HCT116 (cell line): ENCODE data around the gene ZC3H8.

Experiments
- CTCF ChIP-seq, 3 experiments: fragments of 200-600 bp in 1 of 3; sonication (generic) in 1 of 3; IDR thresholded peaks in 2 of 3; conservative IDR thresholded peaks in 1 of 3; 2 replicates each; pipeline ENCODE4 v1.5.1; 2012 to 2017; ENCODE audit warnings: low read depth in 2 of 3, low read length in 2 of 3, antibody characterized with exemption in 1 of 3, borderline replicate concordance in 1 of 3, control low read depth in 1 of 3, mild to moderate bottlenecking in 1 of 3, mixed read lengths in 1 of 3, mixed run types in 1 of 3, moderate library complexity in 1 of 3; ENCODE audit not compliant: insufficient read depth in 1 of 3
- REST ChIP-seq: IDR thresholded peaks from 2 replicates; pipeline ENCODE4 v1.6.1; 2012; ENCODE audit warnings: low read depth

GRCh38 chr2:112170495-112170894 is 84.3 kb downstream of the ZC3H8 start:
- TF ChIP-seq CTCF (IDR thresholded peaks at IDR 0.05 in 2 of 3, conservative IDR thresholded peaks at IDR 0.05 in 1 of 3; ENCODE audit: borderline replicate concordance in 1 of 3, insufficient read depth in 1 of 3, low read depth in 2 of 3, low read length in 2 of 3) (no peak), REST (no peak)
